SJCRH30 (cell line): ENCODE results near the gene OXNAD1. TPM values are rescaled to one million over a fixed set of nuclear protein-coding genes. Genes with fewer than 3 reads are reported as not detected.

Experiments used
- DNase-seq, 2 experiments: peaks; one replicate each; pipeline ENCODE4 v3.0.0-alpha.2; 2015 to 2020
- H3K27ac ChIP-seq: fragments of 250-450 bp; sonication (Bioruptor Pico); 2 replicates; pipeline ENCODE4 v1.5.1; 2020; ENCODE audit warnings: mild to moderate bottlenecking, moderate library complexity
- H3K27me3 ChIP-seq: fragments of 250-450 bp; sonication (Bioruptor Pico); 2 replicates; pipeline ENCODE4 v1.5.1; 2020; ENCODE audit warnings: mild to moderate bottlenecking, moderate library complexity
- H3K36me3 ChIP-seq: fragments of 250-450 bp; sonication (Bioruptor Pico); 2 replicates; pipeline ENCODE4 v1.5.1; 2020; ENCODE audit warnings: mild to moderate bottlenecking, moderate library complexity
- H3K4me1 ChIP-seq: fragments of 250-450 bp; sonication (Bioruptor Pico); 2 replicates; pipeline ENCODE4 v1.5.1; 2020; ENCODE audit warnings: mild to moderate bottlenecking, moderate library complexity
- H3K4me3 ChIP-seq: fragments of 250-450 bp; sonication (Bioruptor Pico); 2 replicates; pipeline ENCODE4 v1.5.1; 2020; ENCODE audit warnings: mild to moderate bottlenecking, moderate library complexity
- H3K9me3 ChIP-seq: fragments of 250-450 bp; sonication (Bioruptor Pico); replicated peaks from 2 replicates; pipeline ENCODE4 v1.5.1; 2020; ENCODE audit warnings: mild to moderate bottlenecking, moderate library complexity
- total RNA-seq: library from RNA; depleted of rRNA; stranded (reverse); fragments of >200 nt; shearing (Covaris generic); gene quantifications from 2 replicates; pipeline ENCODE4 v1.2.3, GENCODE V29; 2014

Gene OXNAD1
- total RNA-seq, 1 experiment from 2014 or later = 18.1 TPM

GRCh38 chr3:16279010-16279801 lies 14.2 kb downstream of the OXNAD1 start:
- Histone ChIP-seq H3K27ac (no peak overlapping the region; the same call in 1 of the 2 replicates), H3K9me3 (no peaks in the 10 kb centered on the region), H3K4me3 (no peak overlapping the region), H3K36me3 (peaks cover 4% of the 10 kb centered on the region; the same call in 1 of the 2 replicates), H3K27me3 (no peaks in the 10 kb centered on the region), H3K4me1 (peaks cover 12% of the 10 kb centered on the region)
- peak; percentile 69 to 83 for DNase-seq

GRCh38 chr3:16280671-16281070 lies 15.7 kb downstream of the OXNAD1 start:
- Histone ChIP-seq H3K4me3 (no peak overlapping the region), H3K9me3 (no peaks in the 10 kb centered on the region), H3K27me3 (no peaks in the 10 kb centered on the region), H3K4me1 (peaks cover 12% of the 10 kb centered on the region), H3K27ac (no peak overlapping the region), H3K36me3 (0 out of 2 replicates have a peak, but pooled peaks cover 4% of the 10 kb centered on the region)
- DNase-seq = no peak

DNA sequence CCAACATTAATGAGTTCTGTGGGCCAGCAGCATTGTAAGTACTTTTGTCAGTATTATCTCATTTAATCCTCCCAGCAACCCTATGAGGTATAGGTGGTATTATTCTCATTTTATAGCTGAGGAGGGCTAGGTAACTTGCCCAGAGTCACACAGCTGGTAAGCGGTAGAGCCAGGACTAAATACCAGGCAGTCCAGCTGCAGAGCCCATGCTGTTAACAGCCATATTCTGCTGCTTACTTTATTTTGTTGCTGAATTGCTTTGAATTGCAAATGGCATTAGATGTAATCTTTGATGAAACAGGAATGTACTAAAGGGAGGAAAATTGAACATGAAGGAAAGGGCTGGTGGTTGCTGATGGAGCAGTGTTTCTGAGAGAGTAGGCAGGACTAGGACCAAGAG lies 19.6 kb downstream of the OXNAD1 start:
- no peaks in the 10 kb centered on the region for H3K9me3 ChIP-seq
- no peak overlapping the region for H3K27ac ChIP-seq
- H3K4me3 ChIP-seq = no peak overlapping the region
- H3K27me3 ChIP-seq = no peaks in the 10 kb centered on the region
- H3K36me3 ChIP-seq = no peaks in the 10 kb centered on the region
- H3K4me1 ChIP-seq = peaks cover under 1% of the 10 kb centered on the region
- DNase-seq = no peak

- no peak for DNase-seq
- H3K4me1 ChIP-seq = no peaks in the 10 kb centered on the region
- no peak overlapping the region for H3K27ac ChIP-seq
- H3K4me3 ChIP-seq = no peak overlapping the region
- no peaks in the 10 kb centered on the region for H3K27me3 ChIP-seq
- H3K9me3 ChIP-seq = no peaks in the 10 kb centered on the region
- peaks cover under 1% of the 10 kb centered on the region; the same call in 1 of the 2 replicates for H3K36me3 ChIP-seq
Measured at GRCh38 chr3:16286161-16286560, 21.1 kb downstream of the OXNAD1 start.

GRCh38 chr3:16286751-16287543 lies 21.9 kb downstream of the OXNAD1 start:
- no peak for DNase-seq
- Histone ChIP-seq H3K27ac (no peak overlapping the region), H3K4me1 (no peaks in the 10 kb centered on the region), H3K27me3 (no peaks in the 10 kb centered on the region), H3K9me3 (no peaks in the 10 kb centered on the region), H3K4me3 (no peak overlapping the region), H3K36me3 (peaks cover 3% of the 10 kb centered on the region; the same call in 1 of the 2 replicates)

DNA sequence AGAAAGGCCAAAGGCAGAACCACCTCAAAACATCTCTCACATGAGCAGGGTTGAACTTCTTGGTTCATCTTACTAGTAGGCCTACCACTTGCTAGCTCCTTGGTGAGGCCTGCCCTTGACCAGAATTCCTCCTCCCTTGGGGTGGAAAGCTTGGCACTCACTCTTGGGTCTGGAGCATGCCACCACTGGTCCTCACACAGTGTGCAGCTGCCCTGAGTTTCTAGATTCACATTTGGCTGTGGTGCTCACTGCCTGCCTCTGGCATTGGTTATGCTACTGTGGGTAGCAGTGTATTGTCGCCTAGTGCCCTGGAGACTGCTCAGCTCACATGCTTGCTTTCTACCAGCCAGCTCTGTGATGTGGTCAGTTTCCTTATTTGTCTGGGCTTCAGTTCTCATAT lies 23.7 kb downstream of the OXNAD1 start:
- Histone ChIP-seq H3K4me1 (no peaks in the 10 kb centered on the region), H3K27ac (no peak overlapping the region), H3K4me3 (no peak overlapping the region), H3K36me3 (peaks cover 3% of the 10 kb centered on the region; the same call in 1 of the 2 replicates), H3K9me3 (no peaks in the 10 kb centered on the region), H3K27me3 (no peaks in the 10 kb centered on the region)
- no peak for DNase-seq

- DNase-seq = no peak
- H3K27me3 ChIP-seq = no peaks in the 10 kb centered on the region
- H3K36me3 ChIP-seq = peaks cover 3% of the 10 kb centered on the region; the same call in 1 of the 2 replicates
- no peaks in the 10 kb centered on the region for H3K4me1 ChIP-seq
- no peaks in the 10 kb centered on the region for H3K9me3 ChIP-seq
- no peak overlapping the region for H3K4me3 ChIP-seq
- no peak overlapping the region for H3K27ac ChIP-seq
Measured at GRCh38 chr3:16289144-16289889, 24.3 kb downstream of the OXNAD1 start.

GRCh38 chr3:16290007-16290826 lies 25.2 kb downstream of the OXNAD1 start:
- DNase-seq = peak; percentile 19 to 60
- peaks cover 3% of the 10 kb centered on the region; the same call in 1 of the 2 replicates for H3K36me3 ChIP-seq
- H3K9me3 ChIP-seq = no peaks in the 10 kb centered on the region
- H3K27me3 ChIP-seq = no peaks in the 10 kb centered on the region
- H3K27ac ChIP-seq = no peak overlapping the region
- H3K4me3 ChIP-seq = no peak overlapping the region
- H3K4me1 ChIP-seq = no peaks in the 10 kb centered on the region

DNA sequence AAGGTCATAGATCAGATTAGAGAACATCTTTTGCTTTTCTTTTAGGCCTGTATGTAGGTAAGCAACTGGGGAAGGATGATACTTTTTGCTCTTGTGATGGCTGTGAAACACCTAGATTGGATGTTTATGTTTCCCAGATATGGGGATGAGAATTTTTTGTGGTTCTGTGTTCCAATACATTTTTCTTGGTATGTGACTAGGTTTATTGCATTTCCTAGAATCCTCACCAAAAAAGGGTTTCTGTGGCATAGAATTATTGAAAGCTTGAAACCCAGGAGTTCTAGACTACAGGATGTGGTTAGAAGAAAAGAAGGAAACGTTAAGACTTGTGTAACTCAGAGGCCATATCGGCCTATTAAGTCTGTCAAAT lies 25.8 kb downstream of the OXNAD1 start:
- Histone ChIP-seq H3K27me3 (no peaks in the 10 kb centered on the region), H3K4me1 (no peaks in the 10 kb centered on the region), H3K9me3 (no peaks in the 10 kb centered on the region), H3K27ac (no peak overlapping the region), H3K4me3 (no peak overlapping the region), H3K36me3 (peaks cover 8% of the 10 kb centered on the region)
- DNase-seq = no peak

DNA sequence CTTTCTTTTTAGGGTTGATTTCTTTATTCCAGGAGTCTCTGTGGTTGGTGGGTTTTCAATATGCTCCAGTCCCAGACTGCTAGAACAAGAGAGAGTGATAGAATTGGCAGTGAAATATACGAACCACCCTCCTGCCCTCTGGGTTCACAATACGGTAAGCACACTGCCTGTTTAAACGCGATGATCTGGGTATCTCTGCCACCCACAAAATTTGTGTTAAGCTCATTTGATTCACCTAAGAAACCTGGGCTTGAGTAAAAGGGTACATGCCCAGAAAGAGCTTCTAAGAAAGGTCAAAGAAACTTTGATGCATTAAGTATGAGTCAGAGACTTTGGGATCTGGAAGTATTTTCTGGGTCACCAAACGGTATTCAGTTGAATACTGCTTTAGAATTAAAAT lies 29.8 kb downstream of the OXNAD1 start:
- no peaks in the 10 kb centered on the region for H3K9me3 ChIP-seq
- no peak overlapping the region for H3K4me3 ChIP-seq
- DNase-seq = no peak
- H3K27ac ChIP-seq = no peak overlapping the region
- H3K4me1 ChIP-seq = no peaks in the 10 kb centered on the region
- H3K36me3 ChIP-seq = peaks cover 8% of the 10 kb centered on the region
- no peaks in the 10 kb centered on the region for H3K27me3 ChIP-seq

DNA sequence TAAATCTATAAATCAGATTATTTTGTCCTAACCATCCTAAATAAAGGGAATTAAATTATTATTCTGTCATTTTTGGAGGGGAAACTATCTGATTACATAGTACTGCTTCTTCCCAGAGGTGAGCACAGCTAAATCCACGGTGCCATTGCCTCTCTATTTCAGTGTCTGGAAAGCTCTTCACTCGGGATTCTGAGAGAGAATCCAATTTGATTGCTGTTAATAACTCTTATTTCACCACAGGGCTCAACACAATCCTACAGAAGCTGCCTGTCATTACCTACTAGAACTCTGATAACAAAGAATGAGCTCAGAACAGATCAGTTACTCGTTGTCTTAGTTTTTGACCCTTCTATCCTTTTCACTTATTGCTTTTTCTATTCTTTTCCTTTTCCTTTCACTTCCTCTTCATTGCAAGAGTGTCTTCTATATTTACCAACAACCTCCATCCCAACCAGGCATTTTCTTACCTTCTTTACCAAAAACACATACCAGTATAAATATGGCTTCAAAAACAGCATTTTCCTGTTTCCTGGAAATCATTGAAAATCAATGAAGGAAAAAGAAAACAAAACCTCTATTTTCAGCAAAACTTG lies 30.4 kb downstream of the OXNAD1 start:
- Histone ChIP-seq H3K4me3 (no peak overlapping the region), H3K27ac (no peak overlapping the region)

GRCh38 chr3:16297997-16298885 lies 33.2 kb downstream of the OXNAD1 start:
- DNase-seq = no peak
- no peak overlapping the region for H3K27ac ChIP-seq
- no peaks in the 10 kb centered on the region for H3K27me3 ChIP-seq
- H3K4me3 ChIP-seq = no peak overlapping the region
- no peaks in the 10 kb centered on the region for H3K4me1 ChIP-seq
- H3K9me3 ChIP-seq = no peaks in the 10 kb centered on the region
- peaks cover 10% of the 10 kb centered on the region; the same call in 1 of the 2 replicates for H3K36me3 ChIP-seq

More for the DNA sequence above, 30.4 kb downstream of the OXNAD1 start:
- Histone ChIP-seq H3K27me3 (no peaks in the 10 kb centered on the region), H3K36me3 (peaks cover 8% of the 10 kb centered on the region), H3K4me1 (no peaks in the 10 kb centered on the region), H3K9me3 (no peaks in the 10 kb centered on the region)
- no peak for DNase-seq

- H3K27ac ChIP-seq = no peak overlapping the region
- no peak overlapping the region for H3K4me3 ChIP-seq
- DNase-seq = no peak
- peaks cover 10% of the 10 kb centered on the region; the same call in 1 of the 2 replicates for H3K36me3 ChIP-seq
- H3K4me1 ChIP-seq = no peaks in the 10 kb centered on the region
- H3K27me3 ChIP-seq = no peaks in the 10 kb centered on the region
- H3K9me3 ChIP-seq = no peaks in the 10 kb centered on the region
Measured at GRCh38 chr3:16298891-16299290, 33.9 kb downstream of the OXNAD1 start.
